HG03025 (cell line): ENCODE results near the gene TACR1.

ENCODE experiments used
- ATAC-seq: cut with Tn5 transposase; IDR thresholded peaks from one replicate; pipeline ENCODE4 v1.9.1; 2021; ENCODE audit warnings: mild to moderate bottlenecking, moderate library complexity; ENCODE audit not compliant: unreplicated experiment, low FRiP score

Gene TACR1

GRCh38 chr2:75025633-75026380 is 173.5 kb downstream of the TACR1 start:
- ATAC-seq: no peak

- no peak for ATAC-seq
Measured at GRCh38 chr2:75025216-75025615, 174.1 kb downstream of the TACR1 start.

- ATAC-seq: no peak
Measured at GRCh38 chr2:75023666-75024455, 175.5 kb downstream of the TACR1 start.

GRCh38 chr2:75022516-75022915 is 176.8 kb downstream of the TACR1 start:
- no peak for ATAC-seq

GRCh38 chr2:75021672-75022071 is 177.6 kb downstream of the TACR1 start:
- ATAC-seq: no peak

GRCh38 chr2:75020476-75020875 is 178.8 kb downstream of the TACR1 start:
- no peak for ATAC-seq

- no peak for ATAC-seq
Measured at GRCh38 chr2:75019790-75020189, 179.5 kb downstream of the TACR1 start.

- ATAC-seq: no peak
Measured at GRCh38 chr2:75018162-75018561, 181.2 kb downstream of the TACR1 start.

- ATAC-seq: no peak
Measured at GRCh38 chr2:75012080-75012479, 187.2 kb downstream of the TACR1 start.

- no peak for ATAC-seq
Measured at GRCh38 chr2:75010571-75010970, 188.7 kb downstream of the TACR1 start.

GRCh38 chr2:75007819-75008218 is 191.5 kb downstream of the TACR1 start:
- no peak for ATAC-seq

- ATAC-seq: no peak
Measured at GRCh38 chr2:75007061-75007460, 192.3 kb downstream of the TACR1 start.

- no peak for ATAC-seq
Measured at GRCh38 chr2:75006041-75006440, 193.3 kb downstream of the TACR1 start.

GRCh38 chr2:75003773-75004172 is 195.5 kb downstream of the TACR1 start:
- ATAC-seq: no peak

- no peak for ATAC-seq
Measured at GRCh38 chr2:75003276-75003675, 196.0 kb downstream of the TACR1 start.

GRCh38 chr2:75002007-75002406 is 197.3 kb downstream of the TACR1 start:
- ATAC-seq: no peak

GRCh38 chr2:74999468-74999867 is 199.9 kb downstream of the TACR1 start:
- ATAC-seq: no peak
